ENCODE data around the gene PAQR4.

- TF ChIP-seq, protein P1, sequence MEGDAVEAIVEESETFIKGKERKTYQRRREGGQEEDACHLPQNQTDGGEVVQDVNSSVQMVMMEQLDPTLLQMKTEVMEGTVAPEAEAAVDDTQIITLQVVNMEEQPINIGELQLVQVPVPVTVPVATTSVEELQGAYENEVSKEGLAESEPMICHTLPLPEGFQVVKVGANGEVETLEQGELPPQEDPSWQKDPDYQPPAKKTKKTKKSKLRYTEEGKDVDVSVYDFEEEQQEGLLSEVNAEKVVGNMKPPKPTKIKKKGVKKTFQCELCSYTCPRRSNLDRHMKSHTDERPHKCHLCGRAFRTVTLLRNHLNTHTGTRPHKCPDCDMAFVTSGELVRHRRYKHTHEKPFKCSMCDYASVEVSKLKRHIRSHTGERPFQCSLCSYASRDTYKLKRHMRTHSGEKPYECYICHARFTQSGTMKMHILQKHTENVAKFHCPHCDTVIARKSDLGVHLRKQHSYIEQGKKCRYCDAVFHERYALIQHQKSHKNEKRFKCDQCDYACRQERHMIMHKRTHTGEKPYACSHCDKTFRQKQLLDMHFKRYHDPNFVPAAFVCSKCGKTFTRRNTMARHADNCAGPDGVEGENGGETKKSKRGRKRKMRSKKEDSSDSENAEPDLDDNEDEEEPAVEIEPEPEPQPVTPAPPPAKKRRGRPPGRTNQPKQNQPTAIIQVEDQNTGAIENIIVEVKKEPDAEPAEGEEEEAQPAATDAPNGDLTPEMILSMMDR (IDR thresholded peaks at IDR 0.05; ENCODE audit: low read length), result no peak
- TF ChIP-seq EZH2 (IDR thresholded peaks at IDR 0.05; ENCODE audit: borderline replicate concordance, low read length), result no peak
Observed at GRCh38 chr16:2990891-2991290, 21.7 kb downstream of the PAQR4 start.

Data from OCI-LY1 (cell line).